GM18858 (cell line): Measurements from ENCODE around the gene RIMKLB.
"Not testable (repeated sequence)": the region's sequence is repeated elsewhere in the genome, so short reads cannot be mapped to it uniquely, and the experiment has no call there.

ENCODE experiments used
- ATAC-seq: cut with Tn5 transposase; IDR thresholded peaks from one replicate; pipeline ENCODE4 v1.9.1; 2021; ENCODE audit not compliant: unreplicated experiment

Gene RIMKLB

GRCh38 chr12:8813572-8814357 lies 116.0 kb downstream of the RIMKLB start:
- ATAC-seq: no peak

DNA sequence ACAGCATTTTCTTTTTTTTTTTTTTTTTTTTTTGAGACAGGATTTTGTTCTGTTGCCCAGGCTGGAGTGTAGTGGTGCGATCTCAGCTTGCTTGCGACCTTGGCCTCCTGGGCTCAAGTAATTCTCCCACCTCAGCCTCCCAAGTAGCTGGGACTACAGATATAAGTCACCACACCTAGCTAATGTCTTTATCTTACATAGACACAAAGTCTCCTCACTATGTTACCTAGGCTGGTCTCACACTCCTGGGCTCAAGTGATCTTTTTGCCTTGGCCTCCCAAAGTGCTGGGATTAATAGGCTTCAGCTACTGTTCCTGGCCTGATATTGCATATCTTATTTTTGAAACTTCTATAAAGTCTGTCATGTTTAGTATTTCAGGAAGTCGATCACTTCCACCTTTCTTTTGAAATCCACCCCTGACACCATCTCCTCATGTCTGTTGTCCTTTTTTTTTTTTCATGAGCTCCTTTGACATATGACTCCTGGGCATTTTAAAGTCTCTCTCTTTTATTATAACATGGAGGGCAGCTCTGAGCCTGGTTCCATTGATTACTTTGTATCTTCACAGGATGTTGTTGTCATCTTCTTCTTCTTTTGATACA lies 118.8 kb downstream of the RIMKLB start:
- ATAC-seq: no peak

DNA sequence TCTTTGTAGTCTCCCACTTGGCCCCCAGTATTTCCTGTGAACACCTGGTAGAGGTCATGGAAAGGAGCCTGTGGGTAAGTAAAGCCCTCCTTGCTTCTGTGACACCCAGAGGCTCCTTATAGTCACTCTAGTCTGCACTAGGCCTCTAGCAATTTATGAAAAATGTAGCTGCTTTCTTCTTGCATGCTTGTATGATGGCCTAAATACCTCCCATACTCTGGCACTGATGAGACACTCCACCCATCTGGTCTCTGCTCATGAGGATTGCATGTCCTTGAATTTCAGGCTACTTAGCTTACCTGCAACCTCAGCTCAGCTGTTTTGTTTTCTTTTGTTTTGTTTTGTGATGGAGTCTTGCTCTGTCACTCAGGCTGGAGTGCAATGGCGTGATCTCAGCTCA lies 120.1 kb downstream of the RIMKLB start:
- no peak for ATAC-seq

GRCh38 chr12:8818526-8818925 lies 120.7 kb downstream of the RIMKLB start:
- ATAC-seq: no peak

DNA sequence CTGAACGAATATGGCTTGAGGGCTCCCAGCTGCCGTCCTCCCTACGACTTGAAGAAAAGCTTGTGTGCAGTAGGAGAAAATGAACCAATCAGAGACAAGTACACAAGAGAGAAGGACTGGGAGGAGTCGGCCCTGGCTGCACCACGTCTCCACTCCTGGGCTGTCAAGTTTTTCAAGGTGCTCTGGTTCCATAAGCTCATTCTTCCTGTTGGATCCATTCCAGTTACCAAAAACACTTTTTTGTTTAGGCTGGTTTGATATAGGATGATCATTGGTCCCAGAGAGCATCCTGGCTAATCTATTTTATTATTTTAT lies 121.8 kb downstream of the RIMKLB start:
- ATAC-seq: no peak

DNA sequence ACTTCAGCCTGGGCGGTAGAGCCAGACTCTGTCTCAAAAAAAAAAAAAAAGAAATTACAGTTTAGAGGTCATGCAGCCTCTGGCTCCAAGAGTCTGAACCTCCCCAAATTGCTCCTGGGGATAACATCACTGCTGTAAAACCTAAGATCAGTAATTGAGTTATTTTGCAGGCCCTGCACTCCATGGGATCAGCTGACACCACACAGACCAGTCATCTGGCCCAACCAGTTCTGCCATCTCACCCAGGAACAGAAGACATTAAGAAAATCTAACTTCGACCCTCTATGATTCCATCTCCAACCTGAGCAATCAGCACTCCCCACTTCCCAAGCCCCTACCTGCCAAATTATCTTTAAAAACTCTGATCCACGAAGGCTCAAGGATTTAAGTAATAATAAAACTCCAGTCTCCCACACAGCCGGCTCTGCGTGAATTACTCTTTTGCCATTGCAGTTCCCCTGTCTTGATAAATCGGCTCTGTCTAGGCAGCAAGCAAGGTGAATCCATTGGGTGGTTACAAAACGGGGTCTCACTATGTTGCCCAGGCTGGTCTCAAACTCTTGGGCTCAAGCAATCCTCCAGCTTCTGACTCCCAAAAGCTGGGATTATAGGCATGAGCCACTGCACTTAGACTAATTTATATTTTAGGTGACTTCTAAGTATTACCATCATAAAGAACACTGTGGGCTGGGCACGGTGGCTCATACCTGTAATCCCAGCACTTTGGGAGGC lies 123.1 kb downstream of the RIMKLB start:
- ATAC-seq: not testable (repeated sequence)

- no peak for ATAC-seq
Observed at GRCh38 chr12:8821591-8821990, 123.8 kb downstream of the RIMKLB start.

DNA sequence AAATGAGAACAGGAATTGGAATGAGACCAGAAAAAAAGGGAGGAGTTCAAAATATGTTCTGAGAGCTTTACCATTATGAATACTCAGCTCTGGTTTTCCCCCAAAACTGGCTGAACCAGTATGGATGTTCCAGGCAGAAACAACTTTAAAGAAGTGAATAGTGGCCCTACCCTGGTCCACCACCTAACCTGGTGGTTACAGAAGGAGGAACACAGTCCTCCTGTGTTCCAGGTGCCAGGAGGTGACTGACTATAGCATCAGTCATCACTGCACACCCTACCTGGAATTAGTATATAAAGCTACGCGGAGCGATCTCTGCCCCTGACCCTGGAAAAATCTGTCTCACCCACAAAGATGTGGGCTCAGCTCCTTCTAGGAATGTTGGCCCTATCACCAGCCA lies 124.5 kb downstream of the RIMKLB start, which contains the start of gene A2ML1:
A2ML1 (plus strand) TSS at position 324 of the 400 bp plus-strand sequence; CDS start at position 355, 31 bp downstream.
- ATAC-seq: no peak

DNA sequence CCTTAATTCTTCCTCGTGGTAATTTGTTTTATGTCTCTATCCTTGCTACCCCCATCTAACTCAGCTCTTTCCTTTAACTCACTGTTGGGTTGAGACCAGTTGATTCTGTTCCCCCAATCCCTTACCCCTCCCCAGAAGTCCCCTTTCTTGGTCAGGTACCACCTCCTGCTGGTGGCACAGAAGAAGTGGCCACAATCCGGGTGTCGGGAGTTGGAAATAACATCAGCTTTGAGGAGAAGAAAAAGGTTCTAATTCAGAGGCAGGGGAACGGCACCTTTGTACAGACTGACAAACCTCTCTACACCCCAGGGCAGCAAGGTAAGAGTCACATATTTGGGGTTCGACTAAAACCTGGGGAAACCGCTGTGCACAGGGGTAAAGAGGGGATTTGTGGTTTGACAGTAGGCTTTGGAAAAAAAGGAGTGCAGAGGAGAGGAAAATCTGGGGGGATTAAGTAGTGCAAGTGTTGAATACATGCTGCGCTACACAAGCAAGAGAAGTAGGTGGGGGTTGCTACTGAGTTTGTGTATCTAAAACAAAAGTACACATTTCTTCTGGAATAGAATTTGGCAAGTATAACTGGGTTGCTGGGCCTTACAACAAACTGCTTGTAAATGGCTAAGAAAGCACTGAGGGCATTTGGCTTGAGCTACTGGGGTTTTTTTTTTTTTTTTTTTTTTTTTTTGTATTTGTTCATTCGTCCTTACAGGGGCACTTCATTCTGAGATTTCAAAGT lies 125.9 kb downstream of the RIMKLB start:
- no peak for ATAC-seq

GRCh38 chr12:8827551-8828256 lies 129.9 kb downstream of the RIMKLB start:
- no peak for ATAC-seq

- no peak for ATAC-seq
Observed at GRCh38 chr12:8828257-8829124, 130.7 kb downstream of the RIMKLB start.

DNA sequence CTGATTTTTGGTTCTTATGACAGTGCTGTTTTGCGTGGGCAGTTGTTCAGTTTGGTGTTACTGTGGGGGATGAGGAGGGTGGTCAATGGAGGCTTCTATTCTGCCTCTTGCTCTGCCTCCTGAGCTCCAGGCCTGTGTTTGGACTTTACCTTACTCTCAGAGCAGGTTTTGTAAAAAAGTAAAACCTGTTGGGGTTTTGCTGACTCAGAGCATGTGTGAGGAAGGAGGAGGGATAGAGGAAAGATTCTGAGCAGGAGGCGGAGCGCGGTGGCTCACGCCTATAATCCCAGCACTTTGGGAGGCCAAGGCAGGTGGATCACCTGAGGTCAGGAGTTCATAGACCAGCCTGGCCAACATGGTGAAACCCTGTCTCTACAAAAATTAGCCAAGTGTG lies 131.3 kb downstream of the RIMKLB start:
- ATAC-seq: no peak

DNA sequence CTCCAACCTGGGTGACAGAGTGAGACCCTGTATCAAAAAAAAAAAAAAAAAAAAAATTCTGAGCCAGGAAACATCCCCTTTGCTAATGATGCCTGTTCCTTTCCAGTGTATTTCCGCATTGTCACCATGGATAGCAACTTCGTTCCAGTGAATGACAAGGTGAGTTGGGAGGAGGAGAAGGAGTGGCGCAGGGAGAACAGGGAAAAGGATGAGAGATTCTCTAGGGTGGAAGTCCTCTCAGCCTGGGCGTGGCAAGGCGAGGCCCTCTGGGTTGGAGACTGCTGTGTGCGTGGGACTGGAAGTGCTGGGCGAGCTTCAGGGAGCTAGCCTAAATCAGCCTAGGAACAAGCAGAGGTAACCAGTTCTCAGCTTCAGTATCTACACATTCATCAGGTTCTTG lies 131.8 kb downstream of the RIMKLB start:
- ATAC-seq: no peak

GRCh38 chr12:8831116-8831515 lies 133.3 kb downstream of the RIMKLB start:
- ATAC-seq: no peak

- ATAC-seq: no peak
Observed at GRCh38 chr12:8832500-8832899, 134.7 kb downstream of the RIMKLB start.
